Colonic mucosa (tissue), 4 donors: ENCODE results near the gene THEMIS. TPM values are rescaled to one million over a fixed set of nuclear protein-coding genes. Genes with fewer than 3 reads are reported as not detected.

Source experiments
- DNase-seq: peaks from one replicate; pipeline ENCODE4 v3.0.0-alpha.2; 2020
- H3K27ac ChIP-seq: fragments of 200-600 bp; one replicate; pipeline ENCODE4 v1.8.0; 2021
- H3K27me3 ChIP-seq: fragments of 200-600 bp; one replicate; pipeline ENCODE4 v1.8.0; 2021
- H3K36me3 ChIP-seq: fragments of 200-600 bp; one replicate; pipeline ENCODE4 v1.8.0; 2021
- H3K4me1 ChIP-seq: fragments of 200-600 bp; one replicate; pipeline ENCODE4 v1.8.0; 2021; ENCODE audit warnings: mild to moderate bottlenecking
- H3K4me3 ChIP-seq: fragments of 200-600 bp; one replicate; pipeline ENCODE4 v1.8.0; 2021
- H3K9ac ChIP-seq, 2 donors: one replicate each; pipeline ENCODE4 v1.7.0; 2013; ENCODE audit warnings: control low read depth in 2 of 2, low read depth in 2 of 2, low read length in 2 of 2
- H3K9me3 ChIP-seq: fragments of 200-600 bp; one replicate; pipeline ENCODE4 v1.8.0; 2021
- CTCF ChIP-seq: fragments of 200-600 bp; IDR thresholded peaks from one replicate; pipeline ENCODE4 v1.8.0; 2022; ENCODE audit warnings: antibody characterized with exemption, mild to moderate bottlenecking
- intact Hi-C: fragments of 100-400 bp; cut with DNase I; formaldehyde crosslinking; loops from one replicate; pipeline ENCODE4 v1.14.1; 2022
- total RNA-seq, 2 donors: library from RNA; stranded (reverse); fragmentation: NEBNext Ultra II Directional in 1 of 2; extraction: Animal tissue kit (Norgen Biotek cat#: 25700) in 1 of 2; gene quantifications; one replicate each; pipeline ENCODE4 v1.2.1, GENCODE V29; 2021
- donor health status: healthy.
- donor health status: DM: no; HTN: no; CAD: no.
- donor health status: DM: no; HTN: no; CAD: no.

THEMIS gene
- total RNA-seq, 2 donors from 2014 or later: 0.96 TPM

GRCh38 chr6:127812985-127813698 lies 87.7 kb downstream of the THEMIS start:
- Histone ChIP-seq H3K4me1 (no peaks in the 10 kb centered on the region), H3K4me3 (no peak overlapping the region), H3K36me3 (no peaks in the 10 kb centered on the region), H3K27ac (no peak overlapping the region), H3K9ac (no peak overlapping the region), H3K27me3 (no peaks in the 10 kb centered on the region), H3K9me3 (no peaks in the 10 kb centered on the region)
- intact Hi-C loops: no loop called here
- no peak for DNase-seq
- TF ChIP-seq CTCF: no peak

GRCh38 chr6:127811900-127812570 lies 88.8 kb downstream of the THEMIS start:
- H3K4me3 ChIP-seq: no peak overlapping the region
- H3K9ac ChIP-seq: no peak overlapping the region
- H3K36me3 ChIP-seq: no peaks in the 10 kb centered on the region
- no peaks in the 10 kb centered on the region for H3K4me1 ChIP-seq
- no peak for TF ChIP-seq CTCF
- H3K27me3 ChIP-seq: no peaks in the 10 kb centered on the region
- no peak overlapping the region for H3K27ac ChIP-seq
- intact Hi-C loops: no loop called here
- no peaks in the 10 kb centered on the region for H3K9me3 ChIP-seq
- no peak for DNase-seq

GRCh38 chr6:127807806-127808517 lies 92.9 kb downstream of the THEMIS start:
- H3K9ac ChIP-seq: no peak overlapping the region
- DNase-seq: no peak
- intact Hi-C loops: no loop called here
- no peaks in the 10 kb centered on the region for H3K27me3 ChIP-seq
- no peaks in the 10 kb centered on the region for H3K36me3 ChIP-seq
- no peak overlapping the region for H3K4me3 ChIP-seq
- no peaks in the 10 kb centered on the region for H3K4me1 ChIP-seq
- TF ChIP-seq CTCF: no peak
- no peak overlapping the region for H3K27ac ChIP-seq
- H3K9me3 ChIP-seq: no peaks in the 10 kb centered on the region

GRCh38 chr6:127796713-127797112 lies 104.1 kb downstream of the THEMIS start:
- no peaks in the 10 kb centered on the region for H3K9me3 ChIP-seq
- H3K27me3 ChIP-seq: no peaks in the 10 kb centered on the region
- H3K4me1 ChIP-seq: no peaks in the 10 kb centered on the region
- no peaks in the 10 kb centered on the region for H3K36me3 ChIP-seq
- DNase-seq: no peak
- intact Hi-C loops: no loop called here
- H3K27ac ChIP-seq: no peak overlapping the region
- no peak for TF ChIP-seq CTCF
- no peak overlapping the region for H3K4me3 ChIP-seq
- no peak overlapping the region for H3K9ac ChIP-seq

GRCh38 chr6:127794405-127794804 lies 106.5 kb downstream of the THEMIS start:
- TF ChIP-seq CTCF: no peak
- H3K9ac ChIP-seq: no peak overlapping the region
- intact Hi-C loops: no loop called here

More at GRCh38 chr6:127794405-127794804, 106.5 kb downstream of the THEMIS start:
- Histone ChIP-seq H3K27ac (no peak overlapping the region), H3K4me1 (no peaks in the 10 kb centered on the region), H3K9me3 (no peaks in the 10 kb centered on the region), H3K4me3 (no peak overlapping the region), H3K27me3 (no peaks in the 10 kb centered on the region), H3K36me3 (no peaks in the 10 kb centered on the region)
- DNase-seq: no peak
